Calu3 (cell line): ENCODE data around the gene TTBK2. TPM values are rescaled to one million over a fixed set of nuclear protein-coding genes. Genes with fewer than 3 reads are reported as not detected.

Source experiments
- BruUV-seq: library from RNA; stranded (reverse); fragments of 400-500 nt; replicated peaks from 2 replicates; lab custom pipeline; 2021; lab: Mats Ljungman, UMichigan
- CTCF ChIA-PET: fragments of 300-600 bp; sonication (Branson Sonifier 250); formaldehyde crosslinking; loops from one replicate; lab custom pipeline; 2022; ENCODE audit warnings: antibody characterized with exemption; lab: Charles Lee
- DNase-seq: peaks from one replicate; pipeline ENCODE4 v3.0.0; 2022
- H3K27ac Mint-ChIP-seq: one replicate; pipeline ENCODE4 v1.8.0; 2022; ENCODE audit warnings: mixed read lengths; ENCODE audit not compliant: unreplicated experiment
- H3K27me3 Mint-ChIP-seq: one replicate; pipeline ENCODE4 v1.8.0; 2022; ENCODE audit warnings: mixed read lengths; ENCODE audit not compliant: unreplicated experiment
- H3K36me3 Mint-ChIP-seq: one replicate; pipeline ENCODE4 v1.8.0; 2022; ENCODE audit warnings: mild to moderate bottlenecking, moderate library complexity, mixed read lengths; ENCODE audit not compliant: insufficient read depth, unreplicated experiment
- H3K4me1 Mint-ChIP-seq: one replicate; pipeline ENCODE4 v1.8.0; 2022; ENCODE audit warnings: mild to moderate bottlenecking, low read depth, mixed read lengths; ENCODE audit not compliant: unreplicated experiment
- H3K4me3 Mint-ChIP-seq: one replicate; pipeline ENCODE4 v1.8.0; 2022; ENCODE audit warnings: mild to moderate bottlenecking, low read depth, moderate library complexity, mixed read lengths; ENCODE audit not compliant: unreplicated experiment
- H3K9me3 Mint-ChIP-seq: one replicate; pipeline ENCODE4 v1.8.0; 2022; ENCODE audit warnings: low read depth, mixed read lengths; ENCODE audit not compliant: unreplicated experiment
- CTCF ChIP-seq: fragments of 200-600 bp; IDR thresholded peaks from one replicate; pipeline ENCODE4 v1.8.0; 2022; ENCODE audit warnings: antibody characterized with exemption; ENCODE audit not compliant: unreplicated experiment
- intact Hi-C: fragments of 100-400 bp; cut with micrococcal nuclease; formaldehyde crosslinking; loops from one replicate; pipeline ENCODE4 v1.10.0; 2022; ENCODE audit not compliant: unreplicated experiment
- total RNA-seq: library from RNA; stranded (reverse); gene quantifications from 2 replicates; pipeline ENCODE4 v1.2.3, GENCODE V29; 2022

TTBK2 gene
- total RNA-seq, 1 experiment from 2014 or later = 5.3 TPM

- CTCF ChIA-PET = no interaction called here
- no TSS peak for BruUV-seq
- H3K4me3 Mint-ChIP-seq = peak overlapping the region; percentile 89
- no peaks in the 10 kb centered on the region for H3K9me3 Mint-ChIP-seq
- no peak overlapping the region for H3K27ac Mint-ChIP-seq
- no peaks in the 10 kb centered on the region for H3K4me1 Mint-ChIP-seq
- DNase-seq = no peak
- peaks cover 16% of the 10 kb centered on the region for H3K36me3 Mint-ChIP-seq
- no peaks in the 10 kb centered on the region for H3K27me3 Mint-ChIP-seq
- TF ChIP-seq CTCF = no peak
- intact Hi-C loops = loop anchor here (5.0 kb wide), 1 partner anchor 123 kb away; no protein-coding TSS in a partner anchor
These were observed 619 bp downstream of the TTBK2 start for GRCh38 chr15:42919799-42920518.

- TF ChIP-seq CTCF = no peak
- Mint-ChIP-seq H3K36me3 (peaks cover 16% of the 10 kb centered on the region), H3K9me3 (no peaks in the 10 kb centered on the region), H3K27me3 (no peaks in the 10 kb centered on the region), H3K4me1 (no peaks in the 10 kb centered on the region), H3K4me3 (peak overlapping the region; percentile 89), H3K27ac (no peak overlapping the region)
- BruUV-seq = TSS peak; percentile 50
- DNase-seq = no peak
- CTCF ChIA-PET = no interaction called here
- intact Hi-C loops = loop anchor here (5.0 kb wide), 1 partner anchor 122 kb away; no protein-coding TSS in a partner anchor
These were observed 1.3 kb downstream of the TTBK2 start for GRCh38 chr15:42919308-42919707.

- no peak for DNase-seq
- no peaks in the 10 kb centered on the region for H3K9me3 Mint-ChIP-seq
- H3K36me3 Mint-ChIP-seq = peaks cover 16% of the 10 kb centered on the region
- intact Hi-C loops = loop anchor here (5.0 kb wide), 1 partner anchor 121 kb away; no protein-coding TSS in a partner anchor
- no TSS peak for BruUV-seq
- CTCF ChIA-PET = interaction anchor here (0.7 kb wide), 1 partner anchor 1343 kb away, joined by 3 read pairs; no protein-coding TSS in a partner anchor
- H3K4me1 Mint-ChIP-seq = no peaks in the 10 kb centered on the region
- H3K27ac Mint-ChIP-seq = no peak overlapping the region
- no peak overlapping the region for H3K4me3 Mint-ChIP-seq
- no peaks in the 10 kb centered on the region for H3K27me3 Mint-ChIP-seq
- no peak for TF ChIP-seq CTCF
These were observed 2.5 kb downstream of the TTBK2 start for GRCh38 chr15:42918047-42918446.

- Mint-ChIP-seq H3K36me3 (peaks cover 12% of the 10 kb centered on the region), H3K9me3 (no peaks in the 10 kb centered on the region), H3K4me3 (no peak overlapping the region), H3K27ac (no peak overlapping the region), H3K27me3 (no peaks in the 10 kb centered on the region), H3K4me1 (no peaks in the 10 kb centered on the region)
- no peak for TF ChIP-seq CTCF
- intact Hi-C loops = loop anchor here (5.0 kb wide), 1 partner anchor 118 kb away; no protein-coding TSS in a partner anchor
- CTCF ChIA-PET = no interaction called here
- BruUV-seq = no TSS peak
- DNase-seq = no peak
These were observed 4.8 kb downstream of the TTBK2 start for GRCh38 chr15:42915654-42916315.
